Activated CD4-positive, alpha-beta T cell treated with anti-CD3 and anti-CD28 coated beads for 36 hours (primary cell): ENCODE measurements around the gene TFEB. TPM values are rescaled to one million over a fixed set of nuclear protein-coding genes. Genes with fewer than 3 reads are reported as not detected.
A peak's percentile ranks its signal among the peaks of the same experiment; 100 is the strongest.

Experiments
- ATAC-seq: fragments of 200-7000 bp; cut with Tn5 transposase; one replicate; pipeline ENCODE4 v1.10.0; 2021; ENCODE audit warnings: mild to moderate bottlenecking, moderate library complexity
- CTCF ChIA-PET: fragments of 350-600 bp; sonication (Branson Sonifier 250); formaldehyde crosslinking; loops from one replicate; lab custom pipeline; 2021; ENCODE audit warnings: antibody characterized with exemption; lab: Charles Lee
- POLR2A ChIA-PET: fragments of 350-600 bp; sonication (Branson Sonifier 250); formaldehyde crosslinking; loops from one replicate; lab custom pipeline; 2021; ENCODE audit warnings: antibody characterized with exemption, inconsistent platforms; lab: Charles Lee
- DNase-seq: peaks from one replicate; pipeline ENCODE4 v3.0.0-alpha.2; 2020
- H3K27ac Mint-ChIP-seq: one replicate; pipeline ENCODE4 v1.8.0; 2021; ENCODE audit warnings: mixed read lengths
- H3K27me3 Mint-ChIP-seq: one replicate; pipeline ENCODE4 v1.8.0; 2021; ENCODE audit warnings: mixed read lengths
- H3K36me3 Mint-ChIP-seq: one replicate; pipeline ENCODE4 v1.8.0; 2021; ENCODE audit warnings: low read depth, mixed read lengths
- H3K4me1 Mint-ChIP-seq: one replicate; pipeline ENCODE4 v1.8.0; 2021; ENCODE audit warnings: mixed read lengths
- H3K4me3 Mint-ChIP-seq: one replicate; pipeline ENCODE4 v1.8.0; 2021; ENCODE audit warnings: mild to moderate bottlenecking, moderate library complexity, mixed read lengths
- H3K9me3 Mint-ChIP-seq: one replicate; pipeline ENCODE4 v1.8.0; 2021; ENCODE audit warnings: low read depth, mixed read lengths
- intact Hi-C, 2 experiments: fragments of 100-400 bp; cut with DNase I in 1 of 2; cut with micrococcal nuclease in 1 of 2; formaldehyde crosslinking; loops; one replicate each; pipeline versions ENCODE4 v1.14.2 to v1.15.1; 2022 to 2024; cut with DNase I, micrococcal nuclease
- total RNA-seq, 2 experiments: library from RNA; stranded (reverse); gene quantifications; one replicate each; pipeline ENCODE4 v1.2.3, GENCODE V29; 2021

The TFEB gene
- total RNA-seq, 2 experiments from 2014 or later, result 8.5 to 9.2 TPM

- Mint-ChIP-seq H3K4me3 (no peak overlapping the region), H3K36me3 (no peaks in the 10 kb centered on the region), H3K27me3 (no peaks in the 10 kb centered on the region), H3K4me1 (peaks cover 10% of the 10 kb centered on the region), H3K27ac (no peak overlapping the region), H3K9me3 (no peaks in the 10 kb centered on the region)
- ATAC-seq, result no peak
- intact Hi-C loops, result loop anchor here in 1 of 2 experiments (10.0 kb wide), 1 partner anchor 260 kb away; no protein-coding TSS in a partner anchor
- DNase-seq, result no peak
- ChIA-PET POLR2A (no interaction called here), CTCF (interaction anchor here (0.6 to 3.4 kb wide), 12 partner anchors 10 to 375 kb away, joined by 3 to 48 read pairs (median 5); no protein-coding TSS in a partner anchor)
Observed at GRCh38 chr6:41684311-41685180, 50.9 kb downstream of the TFEB start.

GRCh38 chr6:41683523-41684310 lies 51.7 kb downstream of the TFEB start:
- peak overlapping the region; percentile 77 for H3K27ac Mint-ChIP-seq
- H3K4me1 Mint-ChIP-seq, result peaks cover 8% of the 10 kb centered on the region
- no peaks in the 10 kb centered on the region for H3K27me3 Mint-ChIP-seq
- CTCF ChIA-PET, result interaction anchor here (0.5 to 3.4 kb wide), 32 partner anchors 9 to 928 kb away, joined by 3 to 48 read pairs (median 4); no protein-coding TSS in a partner anchor
- no peaks in the 10 kb centered on the region for H3K9me3 Mint-ChIP-seq
- peak; percentile 92 for ATAC-seq
- peak; percentile 90 for DNase-seq
- peak overlapping the region; percentile 69 for H3K4me3 Mint-ChIP-seq
- POLR2A ChIA-PET, result interaction anchor here (0.6 kb wide), 1 partner anchor 50 kb away, joined by 4 read pairs; no protein-coding TSS in a partner anchor
- no peaks in the 10 kb centered on the region for H3K36me3 Mint-ChIP-seq
- intact Hi-C loops, result loop anchor here (1.0 to 10.0 kb wide), 4 partner anchors 80 to 314 kb away; no protein-coding TSS in a partner anchor

GRCh38 chr6:41683273-41683522 lies 52.2 kb downstream of the TFEB start:
- H3K36me3 Mint-ChIP-seq, result no peaks in the 10 kb centered on the region
- ChIA-PET CTCF (interaction anchor here (0.5 to 3.4 kb wide), 30 partner anchors 9 to 928 kb away, joined by 3 to 48 read pairs (median 4); no protein-coding TSS in a partner anchor), POLR2A (interaction anchor here (0.6 kb wide), 1 partner anchor 51 kb away, joined by 4 read pairs; no protein-coding TSS in a partner anchor)
- H3K9me3 Mint-ChIP-seq, result no peaks in the 10 kb centered on the region
- peak; percentile 31 for ATAC-seq
- peaks cover 8% of the 10 kb centered on the region for H3K4me1 Mint-ChIP-seq
- H3K27ac Mint-ChIP-seq, result peak overlapping the region; percentile 77
- DNase-seq, result peak; percentile 28
- no peaks in the 10 kb centered on the region for H3K27me3 Mint-ChIP-seq
- intact Hi-C loops, result loop anchor here (1.0 to 10.0 kb wide), 4 partner anchors 80 to 314 kb away; no protein-coding TSS in a partner anchor
- peak overlapping the region; percentile 69 for H3K4me3 Mint-ChIP-seq

- peak overlapping the region; percentile 69 for H3K4me3 Mint-ChIP-seq
- peak; percentile 15 for DNase-seq
Observed at GRCh38 chr6:41682497-41683272, 52.7 kb downstream of the TFEB start.

GRCh38 chr6:41682056-41682477 lies 53.3 kb downstream of the TFEB start:
- H3K27me3 Mint-ChIP-seq, result no peaks in the 10 kb centered on the region
- no peak overlapping the region for H3K27ac Mint-ChIP-seq
- DNase-seq (peak; percentile 87), ATAC-seq (peak; percentile 82)
- intact Hi-C loops, result loop anchor here in 1 of 2 experiments (1.0 to 10.0 kb wide), 2 partner anchors 79 to 257 kb away; no protein-coding TSS in a partner anchor
- peaks cover 8% of the 10 kb centered on the region for H3K4me1 Mint-ChIP-seq
- ChIA-PET CTCF (interaction anchor here (0.6 to 2.9 kb wide), 12 partner anchors 8 to 506 kb away, joined by 3 to 17 read pairs (median 3); partner anchors contain the start of gene NCR2), POLR2A (no interaction called here)
- H3K36me3 Mint-ChIP-seq, result no peaks in the 10 kb centered on the region
- H3K4me3 Mint-ChIP-seq, result peak overlapping the region; percentile 69
- no peaks in the 10 kb centered on the region for H3K9me3 Mint-ChIP-seq

More at GRCh38 chr6:41682497-41683272, 52.7 kb downstream of the TFEB start:
- Mint-ChIP-seq H3K9me3 (no peaks in the 10 kb centered on the region), H3K4me1 (peaks cover 8% of the 10 kb centered on the region), H3K36me3 (no peaks in the 10 kb centered on the region), H3K27me3 (no peaks in the 10 kb centered on the region), H3K27ac (peak overlapping the region; percentile 75)
- intact Hi-C loops, result loop anchor here (1.0 to 10.0 kb wide), 4 partner anchors 79 to 313 kb away; no protein-coding TSS in a partner anchor
- ATAC-seq, result peak; percentile 2
- CTCF ChIA-PET, result interaction anchor here (0.5 to 3.4 kb wide), 35 partner anchors 7 to 893 kb away, joined by 3 to 48 read pairs (median 4); no protein-coding TSS in a partner anchor
- POLR2A ChIA-PET, result interaction anchor here (0.6 kb wide), 1 partner anchor 51 kb away, joined by 4 read pairs; no protein-coding TSS in a partner anchor

- Mint-ChIP-seq H3K9me3 (no peaks in the 10 kb centered on the region), H3K27ac (no peak overlapping the region), H3K4me3 (no peak overlapping the region), H3K4me1 (peaks cover 8% of the 10 kb centered on the region), H3K36me3 (no peaks in the 10 kb centered on the region), H3K27me3 (no peaks in the 10 kb centered on the region)
- ChIA-PET POLR2A (interaction anchor here (0.6 kb wide), 1 partner anchor 262 kb away, joined by 7 read pairs; no protein-coding TSS in a partner anchor), CTCF (interaction anchor here (0.6 to 2.9 kb wide), 8 partner anchors 46 to 324 kb away, joined by 3 to 17 read pairs (median 4); no protein-coding TSS in a partner anchor)
- intact Hi-C loops, result loop anchor here in 1 of 2 experiments (10.0 kb wide), 1 partner anchor 256 kb away; no protein-coding TSS in a partner anchor
- ATAC-seq (no peak), DNase-seq (no peak)
Observed at GRCh38 chr6:41680182-41680965, 55.0 kb downstream of the TFEB start.

GRCh38 chr6:41679696-41680095 lies 55.7 kb downstream of the TFEB start:
- H3K4me3 Mint-ChIP-seq, result no peak overlapping the region
- no peaks in the 10 kb centered on the region for H3K36me3 Mint-ChIP-seq
- H3K27ac Mint-ChIP-seq, result no peak overlapping the region
- intact Hi-C loops, result loop anchor here in 1 of 2 experiments (10.0 kb wide), 1 partner anchor 255 kb away; no protein-coding TSS in a partner anchor
- H3K4me1 Mint-ChIP-seq, result peaks cover 8% of the 10 kb centered on the region
- ATAC-seq, result no peak
- no peaks in the 10 kb centered on the region for H3K27me3 Mint-ChIP-seq
- POLR2A ChIA-PET, result no interaction called here
- CTCF ChIA-PET, result interaction anchor here (0.6 to 2.9 kb wide), 5 partner anchors 9 to 307 kb away, joined by 3 to 17 read pairs (median 4); no protein-coding TSS in a partner anchor
- no peak for DNase-seq
- H3K9me3 Mint-ChIP-seq, result no peaks in the 10 kb centered on the region

- no peak overlapping the region for H3K4me3 Mint-ChIP-seq
- ATAC-seq (no peak), DNase-seq (no peak)
- H3K4me1 Mint-ChIP-seq, result peaks cover 5% of the 10 kb centered on the region
- ChIA-PET CTCF (interaction anchor here (0.5 to 1.4 kb wide), 2 partner anchors 10 to 41 kb away, joined by 3 read pairs; no protein-coding TSS in a partner anchor), POLR2A (no interaction called here)
- no peaks in the 10 kb centered on the region for H3K36me3 Mint-ChIP-seq
- intact Hi-C loops, result no loop called here
- H3K9me3 Mint-ChIP-seq, result no peaks in the 10 kb centered on the region
- no peak overlapping the region for H3K27ac Mint-ChIP-seq
- H3K27me3 Mint-ChIP-seq, result no peaks in the 10 kb centered on the region
Observed at GRCh38 chr6:41678511-41679084, 56.8 kb downstream of the TFEB start.

- no peak overlapping the region for H3K4me3 Mint-ChIP-seq
- intact Hi-C loops, result no loop called here
- no peak overlapping the region for H3K27ac Mint-ChIP-seq
- CTCF ChIA-PET, result interaction anchor here (0.8 kb wide), 1 partner anchor 53 kb away, joined by 3 read pairs; no protein-coding TSS in a partner anchor
- no peaks in the 10 kb centered on the region for H3K27me3 Mint-ChIP-seq
- POLR2A ChIA-PET, result no interaction called here
- DNase-seq (no peak), ATAC-seq (no peak)
- no peaks in the 10 kb centered on the region for H3K4me1 Mint-ChIP-seq
- no peaks in the 10 kb centered on the region for H3K36me3 Mint-ChIP-seq
- no peaks in the 10 kb centered on the region for H3K9me3 Mint-ChIP-seq
Observed at GRCh38 chr6:41677124-41677921, 58.1 kb downstream of the TFEB start.
